ENCODE measurements around the gene PCIF1.
"Not testable (repeated sequence)": the region's sequence is repeated elsewhere in the genome, so short reads cannot be mapped to it uniquely, and the experiment has no call there.

The PCIF1 gene

GRCh38 chr20:45948261-45948733 lies 13.8 kb downstream of the PCIF1 start:
- no peak for DNase-seq

- no peak for DNase-seq
Measured at GRCh38 chr20:45948742-45949541, 14.5 kb downstream of the PCIF1 start.

GRCh38 chr20:45949542-45950329 lies 15.3 kb downstream of the PCIF1 start:
- DNase-seq: no peak

- no peak for DNase-seq
Measured at GRCh38 chr20:45950330-45950646, 15.8 kb downstream of the PCIF1 start.

- DNase-seq: no peak
Measured at GRCh38 chr20:45951925-45952834, 17.7 kb downstream of the PCIF1 start.

GRCh38 chr20:45952861-45953260 lies 18.4 kb downstream of the PCIF1 start:
- no peak for DNase-seq

- no peak for DNase-seq
Measured at GRCh38 chr20:45953672-45954071, 19.2 kb downstream of the PCIF1 start.

- DNase-seq: not testable (repeated sequence)
Measured at GRCh38 chr20:45956326-45956725, 21.8 kb downstream of the PCIF1 start.

- no peak for DNase-seq
Measured at GRCh38 chr20:45957021-45957941, 22.8 kb downstream of the PCIF1 start.

GRCh38 chr20:45958593-45958992 lies 24.1 kb downstream of the PCIF1 start:
- DNase-seq: no peak

GRCh38 chr20:45959126-45959525 lies 24.6 kb downstream of the PCIF1 start:
- no peak for DNase-seq

- DNase-seq: no peak
Measured at GRCh38 chr20:45959956-45960630, 25.6 kb downstream of the PCIF1 start.

GRCh38 chr20:45962031-45962755 lies 27.7 kb downstream of the PCIF1 start:
- no peak for DNase-seq

- DNase-seq: no peak
Measured at GRCh38 chr20:45963059-45964005, 28.8 kb downstream of the PCIF1 start.

GRCh38 chr20:45964006-45964400 lies 29.5 kb downstream of the PCIF1 start:
- no peak for DNase-seq

GRCh38 chr20:45965169-45966002 lies 30.9 kb downstream of the PCIF1 start:
- no peak for DNase-seq

GRCh38 chr20:45967551-45968080 lies 33.1 kb downstream of the PCIF1 start:
- DNase-seq: no peak

- DNase-seq: no peak
Measured at GRCh38 chr20:45968081-45968671, 33.7 kb downstream of the PCIF1 start.
